ENCODE data around the gene SLAMF1. TPM values are rescaled to one million over a fixed set of nuclear protein-coding genes. Genes with fewer than 3 reads are reported as not detected.

The SLAMF1 gene
- total and polyA plus RNA-seq, 9 of the 15 experiments (the other 6 are each of a cell fraction or from before 2014, with no cell fraction given): 0.04 to 0.17 (median 0.11) TPM; not detected in 4

- 0 out of 2 replicates have a peak, but pooled peaks have one; percentile 49 for TF ChIP-seq ATF3 (IDR thresholded peaks at IDR 0.05)
- TF ChIP-seq ATF3 (CRISPR knock-in tag; conservative IDR thresholded peaks at IDR 0.05): no peak
- TF ChIP-seq MEIS2 (IDR thresholded peaks at IDR 0.05; ENCODE audit: partially characterized antibody): peak; percentile 5
- TF ChIP-seq CSDE1 (IDR thresholded peaks at IDR 0.05): no peak
- 0 out of 2 replicates have a peak, but pooled peaks have one; percentile 44 for TF ChIP-seq ELF4 (CRISPR knock-in tag; IDR thresholded peaks at IDR 0.05)
- no peak for TF ChIP-seq HOXB6 (CRISPR knock-in tag; IDR thresholded peaks at IDR 0.05; ENCODE audit: borderline replicate concordance)
- TF ChIP-seq SREBF1 (IDR thresholded peaks at IDR 0.05; ENCODE audit: borderline replicate concordance, low read depth, low read length): no peak
- TF ChIP-seq SRSF3 (IDR thresholded peaks at IDR 0.05; ENCODE audit: insufficient read depth, low read length): no peak
- TF ChIP-seq MAFK (IDR thresholded peaks at IDR 0.05; ENCODE audit: low read length): no peak
Measured at GRCh38 chr1:160625725-160626498, 20.9 kb downstream of the SLAMF1 start (continued).

GRCh38 chr1:160625321-160625720 lies 21.5 kb downstream of the SLAMF1 start:
- Histone ChIP-seq H3K9me1 (ENCODE audit: control insufficient read depth, insufficient read depth, low read length) (no peaks in the 10 kb centered on the region), H3K36me3 (ENCODE audit: control insufficient read depth, insufficient read depth, low read length) (no peaks in the 10 kb centered on the region), H2AFZ (ENCODE audit: low read depth, low read length) (peak overlapping the region; percentile 25), H4K20me1 (replicated peaks; ENCODE audit: control insufficient read depth, insufficient read depth, low read length) (no peaks in the 10 kb centered on the region), H3K27ac (ENCODE audit: extremely low read depth, low read depth, low read length) (no peak overlapping the region), H3K4me3 (no peak overlapping the region), H3K9ac (ENCODE audit: insufficient read depth in 1 of 2, low read depth in 2 of 2, low read length in 2 of 2) (no peak overlapping the region), H3K79me2 (ENCODE audit: control insufficient read depth, insufficient read depth, low read length) (no peaks in the 10 kb centered on the region), H3K4me1 (replicated peaks in 1 of 2; ENCODE audit: control insufficient read depth in 2 of 2, insufficient read depth in 2 of 2, low read length in 2 of 2) (peaks cover 10 to 47% of the 10 kb centered on the region in 2 experiments; a peak in 4 of 5 replicates), H3K9me3 (replicated peaks; ENCODE audit: control insufficient read depth, insufficient read depth, low read depth, low read length) (no peaks in the 10 kb centered on the region), H3K4me2 (ENCODE audit: insufficient read depth, low read length) (no peak overlapping the region), H3K27me3 (ENCODE audit: control insufficient read depth in 2 of 2, insufficient read depth in 2 of 2, low read length in 2 of 2) (no peaks in the 10 kb centered on the region)
- no peak for FAIRE-seq
- BruUV-seq (replicated peaks): no TSS peak
- ChIA-PET POLR2A (interaction anchor here (0.5 to 2.2 kb wide), 2 partner anchors 15 to 36 kb away, joined by 3 to 6 read pairs; no protein-coding TSS in a partner anchor), CTCF (ENCODE audit: low intra/inter-chr PET ratio) (no interaction called here)
- intact Hi-C loops (cut with micrococcal nuclease): loop anchor here (5.0 to 10.0 kb wide), 2 partner anchors 42 to 139 kb away; no protein-coding TSS in a partner anchor
- in situ Hi-C loops (cut with MboI): no loop called here
- WGBS (ENCODE audit: insufficient coverage, low coverage, missing lambda C conversion rate): 11% methylated on average over 1 of the region's 1 CpG
- ATAC-seq: no peak
- DNase-seq (ENCODE audit: extremely low read depth in 1 of 4, low spot score in 3 of 4): no peak
- no peak for TF ChIP-seq NCOA2 (IDR thresholded peaks at IDR 0.05; ENCODE audit: partially characterized antibody in 2 of 2)
- TF ChIP-seq PHF21A (IDR thresholded peaks at IDR 0.05; ENCODE audit: borderline replicate concordance, low read depth): no peak
- no peak for TF ChIP-seq ZNF3 (CRISPR knock-in tag; IDR thresholded peaks at IDR 0.05)
- TF ChIP-seq PHTF2 (CRISPR knock-in tag; IDR thresholded peaks at IDR 0.05): no peak
- no peak for TF ChIP-seq ZNF77 (CRISPR knock-in tag; IDR thresholded peaks at IDR 0.05)
- no peak for TF ChIP-seq CBX5 (IDR thresholded peaks at IDR 0.05; ENCODE audit: borderline replicate concordance, low read depth)
- no peak for TF ChIP-seq POLR2H (tag; IDR thresholded peaks at IDR 0.05; ENCODE audit: low read depth)
- TF ChIP-seq ZNF785 (CRISPR knock-in tag; IDR thresholded peaks at IDR 0.05): no peak
- TF ChIP-seq CBFA2T3 (IDR thresholded peaks at IDR 0.05): no peak
- TF ChIP-seq NRF1 (conservative IDR thresholded peaks at IDR 0.05 in 1 of 2, IDR thresholded peaks at IDR 0.05 in 1 of 2): no peak
- TF ChIP-seq HNRNPH1 (optimal IDR thresholded peaks at IDR 0.05; ENCODE audit: low read depth, low read length): no peak
- TF ChIP-seq THRA (IDR thresholded peaks at IDR 0.05): no peak
